ENCODE data around the gene MBNL1. TPM values are rescaled to one million over a fixed set of nuclear protein-coding genes. Genes with fewer than 3 reads are reported as not detected.

Gene MBNL1
- total RNA-seq, 1 donor from 2014 or later = 14.7 TPM

GRCh38 chr3:152304160-152304559 lies 35.4 kb downstream of the MBNL1 start:
- Mint-ChIP-seq H3K4me1 (peaks cover 46% of the 10 kb centered on the region), H3K4me3 (no peak overlapping the region), H3K27me3 (ENCODE audit: insufficient read depth, low read depth) (peaks cover 2% of the 10 kb centered on the region), H3K9me3 (no peaks in the 10 kb centered on the region), H3K27ac (no peak overlapping the region), H3K36me3 (peaks cover 17% of the 10 kb centered on the region)
- no peak overlapping the region for H3K9ac ChIP-seq
- H3F3A ChIP-seq (ENCODE audit: low read depth) = peaks cover 9% of the 10 kb centered on the region
- no peaks in the 10 kb centered on the region for H3K9me3 ChIP-seq (ENCODE audit: low read depth)
- TF ChIP-seq EZH2phosphoT487 (IDR thresholded peaks at IDR 0.05) (no peak), CTCF (IDR thresholded peaks at IDR 0.05) (no peak), EZH2 (IDR thresholded peaks at IDR 0.05) (no peak)
- H3K27me3 ChIP-seq = no peaks in the 10 kb centered on the region
- peaks cover 9% of the 10 kb centered on the region for H3K79me2 ChIP-seq (ENCODE audit: low read depth)
- no peak overlapping the region for H3K4me2 ChIP-seq
- no peak overlapping the region for H3K27ac ChIP-seq
- peaks cover 7% of the 10 kb centered on the region for H4K20me1 ChIP-seq (ENCODE audit: low read depth)
- no peak overlapping the region for H2AFZ ChIP-seq (replicated peaks)
- H3K4me1 ChIP-seq = peaks cover 47% of the 10 kb centered on the region
- no peak for DNase-seq (ENCODE audit: low spot score)
- H3K36me3 ChIP-seq = no peaks in the 10 kb centered on the region
- H3K4me3 ChIP-seq = no peak overlapping the region

GRCh38 chr3:152305075-152305474 lies 36.3 kb downstream of the MBNL1 start:
- Mint-ChIP-seq H3K27me3 (ENCODE audit: insufficient read depth, low read depth) (peaks cover 2% of the 10 kb centered on the region), H3K4me1 (peaks cover 49% of the 10 kb centered on the region), H3K27ac (no peak overlapping the region), H3K36me3 (peaks cover 8% of the 10 kb centered on the region), H3K9me3 (no peaks in the 10 kb centered on the region), H3K4me3 (no peak overlapping the region)
- Histone ChIP-seq H3K9me3 (ENCODE audit: low read depth) (no peaks in the 10 kb centered on the region), H3F3A (ENCODE audit: low read depth) (peaks cover 4% of the 10 kb centered on the region), H2AFZ (replicated peaks) (no peak overlapping the region), H3K4me2 (peak overlapping the region; percentile 54), H3K27ac (no peak overlapping the region), H3K4me3 (no peak overlapping the region), H3K79me2 (ENCODE audit: low read depth) (peaks cover 9% of the 10 kb centered on the region), H4K20me1 (ENCODE audit: low read depth) (peaks cover 7% of the 10 kb centered on the region), H3K4me1 (peaks cover 44% of the 10 kb centered on the region), H3K27me3 (no peaks in the 10 kb centered on the region), H3K36me3 (no peaks in the 10 kb centered on the region), H3K9ac (no peak overlapping the region)
- no peak for TF ChIP-seq CTCF (IDR thresholded peaks at IDR 0.05)
- TF ChIP-seq EZH2 (IDR thresholded peaks at IDR 0.05) = no peak
- TF ChIP-seq EZH2phosphoT487 (IDR thresholded peaks at IDR 0.05) = peak; percentile 37
- DNase-seq (ENCODE audit: low spot score) = peak; percentile 41

GRCh38 chr3:152307829-152308474 lies 39.2 kb downstream of the MBNL1 start:
- Mint-ChIP-seq H3K9me3 (no peaks in the 10 kb centered on the region), H3K4me3 (no peak overlapping the region), H3K27ac (no peak overlapping the region), H3K36me3 (peaks cover 7% of the 10 kb centered on the region), H3K4me1 (peaks cover 41% of the 10 kb centered on the region), H3K27me3 (ENCODE audit: insufficient read depth, low read depth) (peaks cover 2% of the 10 kb centered on the region)
- peaks cover 39% of the 10 kb centered on the region for H3K4me1 ChIP-seq
- no peak overlapping the region for H3K27ac ChIP-seq
- peak; percentile 36 for DNase-seq (ENCODE audit: low spot score)
- H4K20me1 ChIP-seq (ENCODE audit: low read depth) = peaks cover 7% of the 10 kb centered on the region
- H3K9ac ChIP-seq = no peak overlapping the region
- TF ChIP-seq EZH2phosphoT487 (IDR thresholded peaks at IDR 0.05) (no peak), CTCF (IDR thresholded peaks at IDR 0.05) (no peak), EZH2 (IDR thresholded peaks at IDR 0.05) (no peak)
- peaks cover 4% of the 10 kb centered on the region for H3F3A ChIP-seq (ENCODE audit: low read depth)
- peak overlapping the region; percentile 41 for H3K4me2 ChIP-seq
- H3K9me3 ChIP-seq (ENCODE audit: low read depth) = no peaks in the 10 kb centered on the region
- H3K79me2 ChIP-seq (ENCODE audit: low read depth) = peaks cover 9% of the 10 kb centered on the region
- H3K4me3 ChIP-seq = no peak overlapping the region
- H3K27me3 ChIP-seq = no peaks in the 10 kb centered on the region
- no peak overlapping the region for H2AFZ ChIP-seq (replicated peaks)
- no peaks in the 10 kb centered on the region for H3K36me3 ChIP-seq

Measured in neural progenitor cell (in vitro differentiated cells).